CD4-positive, alpha-beta T cell treated with Interleukin-4 for 4 hours (primary cell): ENCODE results near the gene NKAIN4.

ENCODE experiments used
- DNase-seq: peaks from one replicate; pipeline ENCODE4 v3.0.0-alpha.2; 2020

Gene NKAIN4

GRCh38 chr20:63287697-63288580 lies 33.7 kb upstream of the NKAIN4 start:
- DNase-seq, result no peak

- no peak for DNase-seq
Measured at GRCh38 chr20:63286781-63287696, 32.8 kb upstream of the NKAIN4 start.

GRCh38 chr20:63285636-63286615 lies 31.7 kb upstream of the NKAIN4 start:
- no peak for DNase-seq

- no peak for DNase-seq
Measured at GRCh38 chr20:63284981-63285524, 30.8 kb upstream of the NKAIN4 start.

GRCh38 chr20:63284544-63284949 lies 30.3 kb upstream of the NKAIN4 start:
- no peak for DNase-seq

- DNase-seq, result no peak
Measured at GRCh38 chr20:63284083-63284440, 29.8 kb upstream of the NKAIN4 start.

- no peak for DNase-seq
Measured at GRCh38 chr20:63283397-63284082, 29.3 kb upstream of the NKAIN4 start.

- no peak for DNase-seq
Measured at GRCh38 chr20:63282946-63283345, 28.7 kb upstream of the NKAIN4 start.

- DNase-seq, result no peak
Measured at GRCh38 chr20:63281742-63282665, 27.7 kb upstream of the NKAIN4 start.

- no peak for DNase-seq
Measured at GRCh38 chr20:63280929-63281545, 26.8 kb upstream of the NKAIN4 start.

- DNase-seq, result no peak
Measured at GRCh38 chr20:63280371-63280770, 26.1 kb upstream of the NKAIN4 start.

GRCh38 chr20:63279931-63280330 lies 25.7 kb upstream of the NKAIN4 start:
- DNase-seq, result no peak

GRCh38 chr20:63278661-63279060 lies 24.4 kb upstream of the NKAIN4 start:
- DNase-seq, result no peak

- no peak for DNase-seq
Measured at GRCh38 chr20:63277466-63278272, 23.4 kb upstream of the NKAIN4 start.

GRCh38 chr20:63276956-63277355 lies 22.7 kb upstream of the NKAIN4 start:
- DNase-seq, result no peak

GRCh38 chr20:63275825-63276224 lies 21.6 kb upstream of the NKAIN4 start:
- no peak for DNase-seq

GRCh38 chr20:63274381-63275228 lies 20.3 kb upstream of the NKAIN4 start:
- no peak for DNase-seq
